HEK293T (cell line): Measurements from ENCODE around the gene BCL2L15.

ENCODE experiments used
- ARNT ChIP-seq: fragments of 450-650 bp; IDR thresholded peaks from 2 replicates; pipeline ENCODE4 v1.6.1; 2017; ENCODE audit warnings: mild to moderate bottlenecking
- BHLHE40 ChIP-seq: fragments of 450-650 bp; IDR thresholded peaks from 2 replicates; pipeline ENCODE4 v1.6.1; 2016; ENCODE audit warnings: mild to moderate bottlenecking, moderate library complexity, borderline replicate concordance
- ELF4 ChIP-seq: fragments of 450-650 bp; IDR thresholded peaks from 2 replicates; pipeline ENCODE4 v1.6.1; 2017; ENCODE audit warnings: antibody characterized with exemption
- FOXA1 ChIP-seq: fragments of 450-650 bp; IDR thresholded peaks from 2 replicates; pipeline ENCODE4 v1.6.1; 2016; ENCODE audit warnings: mild to moderate bottlenecking
- FOXK2 ChIP-seq: fragments of 450-650 bp; IDR thresholded peaks from 2 replicates; pipeline ENCODE4 v1.6.1; 2016; ENCODE audit warnings: mild to moderate bottlenecking
- FOXM1 ChIP-seq: fragments of 450-650 bp; IDR thresholded peaks from 2 replicates; pipeline ENCODE4 v1.6.1; 2017; ENCODE audit warnings: mild to moderate bottlenecking, borderline replicate concordance
- HDGF ChIP-seq: fragments of 450-650 bp; IDR thresholded peaks from 2 replicates; pipeline ENCODE4 v1.6.1; 2017; ENCODE audit warnings: antibody characterized with exemption, borderline replicate concordance
- LEF1 ChIP-seq: fragments of 450-650 bp; IDR thresholded peaks from 2 replicates; pipeline ENCODE4 v1.6.1; 2017; ENCODE audit warnings: mild to moderate bottlenecking, borderline replicate concordance
- NFRKB ChIP-seq: fragments of 450-650 bp; IDR thresholded peaks from 2 replicates; pipeline ENCODE4 v1.6.1; 2016; ENCODE audit warnings: mild to moderate bottlenecking, moderate library complexity
- SP1 ChIP-seq: fragments of 450-650 bp; IDR thresholded peaks from 2 replicates; pipeline ENCODE4 v1.6.1; 2017
- SUZ12 ChIP-seq: fragments of 450-650 bp; IDR thresholded peaks from 2 replicates; pipeline ENCODE4 v1.6.1; 2016; ENCODE audit warnings: mild to moderate bottlenecking
- TARDBP ChIP-seq: fragments of 450-650 bp; IDR thresholded peaks from 2 replicates; pipeline ENCODE4 v1.6.1; 2016
- ZNF384 ChIP-seq: fragments of 450-650 bp; IDR thresholded peaks from 2 replicates; pipeline ENCODE4 v1.6.1; 2016
- TF ChIP-seq, protein P1 (sequence below): fragments of 450-650 bp; IDR thresholded peaks from 2 replicates; pipeline ENCODE4 v1.6.1; 2016

DNA sequence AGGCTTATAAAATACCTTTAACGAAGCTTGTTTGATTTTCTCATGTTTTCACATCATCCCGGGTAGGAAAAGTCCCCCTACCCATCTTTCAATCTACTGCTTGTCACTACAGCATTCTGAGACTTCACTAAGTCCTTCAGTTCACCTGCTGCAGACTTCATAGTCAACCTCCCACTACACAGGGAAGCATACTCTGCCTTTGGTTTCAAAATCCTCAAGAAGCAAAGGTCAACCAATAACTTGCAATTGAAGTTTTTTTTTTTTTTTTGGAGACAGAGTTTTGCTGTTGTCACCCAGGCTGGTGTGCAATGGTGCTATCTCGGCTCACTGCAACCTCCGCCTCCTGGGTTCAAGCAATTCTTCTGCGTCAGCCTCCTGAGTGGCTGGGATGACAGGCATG, 11.2 kb downstream of the BCL2L15 start:
- TF ChIP-seq FOXK2 (no peak), ZNF384 (no peak), SP1 (no peak), TARDBP (no peak), BHLHE40 (no peak), FOXA1 (no peak), ARNT (no peak), LEF1 (no peak), NFRKB (no peak), FOXM1 (no peak), ELF4 (no peak), HDGF (no peak), SUZ12 (no peak)
- TF ChIP-seq, protein P1, sequence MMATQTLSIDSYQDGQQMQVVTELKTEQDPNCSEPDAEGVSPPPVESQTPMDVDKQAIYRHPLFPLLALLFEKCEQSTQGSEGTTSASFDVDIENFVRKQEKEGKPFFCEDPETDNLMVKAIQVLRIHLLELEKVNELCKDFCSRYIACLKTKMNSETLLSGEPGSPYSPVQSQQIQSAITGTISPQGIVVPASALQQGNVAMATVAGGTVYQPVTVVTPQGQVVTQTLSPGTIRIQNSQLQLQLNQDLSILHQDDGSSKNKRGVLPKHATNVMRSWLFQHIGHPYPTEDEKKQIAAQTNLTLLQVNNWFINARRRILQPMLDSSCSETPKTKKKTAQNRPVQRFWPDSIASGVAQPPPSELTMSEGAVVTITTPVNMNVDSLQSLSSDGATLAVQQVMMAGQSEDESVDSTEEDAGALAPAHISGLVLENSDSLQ: no peak
